Mesenchymal stem cell (in vitro differentiated cells and primary cell): Measurements from ENCODE around the gene SETD1A.

Experiments used
- DNase-seq: peaks from one replicate; pipeline ENCODE4 v3.0.0-alpha.2; 2013
- H2AFZ ChIP-seq: one replicate; pipeline ENCODE4 v1.6.1; 2013; ENCODE audit warnings: low read depth, mild to moderate bottlenecking, control low read depth, inconsistent platforms, low read length, moderate library complexity
- H2AK5ac ChIP-seq: 2 replicates; pipeline ENCODE4 v1.6.1; 2013; ENCODE audit warnings: low read length, moderate library complexity, mild to moderate bottlenecking, inconsistent platforms; ENCODE audit not compliant: severe bottlenecking
- H2BK120ac ChIP-seq: one replicate; pipeline ENCODE4 v1.6.1; 2013; ENCODE audit warnings: low read depth, mild to moderate bottlenecking, inconsistent platforms, low read length, moderate library complexity
- H2BK12ac ChIP-seq, 2 experiments: one replicate each; pipeline ENCODE4 v1.6.1; 2013; ENCODE audit warnings: inconsistent platforms in 2 of 2, low read length in 2 of 2, mild to moderate bottlenecking in 2 of 2, moderate library complexity in 2 of 2, control low read depth in 1 of 2
- H2BK15ac ChIP-seq: one replicate; pipeline ENCODE4 v1.6.1; 2013; ENCODE audit warnings: mild to moderate bottlenecking, low read depth, inconsistent platforms; ENCODE audit not compliant: poor library complexity, severe bottlenecking
- H2BK5ac ChIP-seq: 2 replicates; pipeline ENCODE4 v1.6.1; 2013; ENCODE audit warnings: low read depth, mild to moderate bottlenecking, low read length, control low read depth, inconsistent platforms; ENCODE audit not compliant: poor library complexity, severe bottlenecking
- H3K14ac ChIP-seq, 2 experiments: one replicate each; pipeline ENCODE4 v1.6.1; 2013; ENCODE audit warnings: inconsistent platforms in 2 of 2, low read length in 2 of 2, control low read depth in 1 of 2, mild to moderate bottlenecking in 1 of 2, moderate library complexity in 1 of 2
- H3K18ac ChIP-seq, 2 experiments: one replicate each; pipeline ENCODE4 v1.6.1; 2013; ENCODE audit warnings: inconsistent platforms in 2 of 2, low read length in 2 of 2, control low read depth in 1 of 2, low read depth in 1 of 2, mild to moderate bottlenecking in 1 of 2
- H3K23ac ChIP-seq, 2 experiments: one replicate each; pipeline ENCODE4 v1.6.1; 2013; ENCODE audit warnings: inconsistent platforms in 2 of 2, low read length in 2 of 2, mild to moderate bottlenecking in 2 of 2, moderate library complexity in 2 of 2, control low read depth in 1 of 2
- H3K27ac ChIP-seq: 2 replicates; pipeline ENCODE4 v1.5.1; 2013; ENCODE audit warnings: mild to moderate bottlenecking, moderate library complexity, low read length, control low read depth, inconsistent platforms; ENCODE audit not compliant: poor library complexity, severe bottlenecking
- H3K27me3 ChIP-seq, 2 experiments: 2 replicates each; pipeline versions ENCODE4 v1.6.1 to v1.7.0; 2013; ENCODE audit warnings: low read length in 2 of 2, mild to moderate bottlenecking in 2 of 2, moderate library complexity in 2 of 2, control low read depth in 1 of 2, inconsistent platforms in 1 of 2; ENCODE audit not compliant: control insufficient read depth in 1 of 2, insufficient read depth in 1 of 2
- H3K36me3 ChIP-seq, 2 experiments: 2 replicates each; pipeline versions ENCODE4 v1.6.1 to v1.7.0; 2013; ENCODE audit warnings: low read length in 2 of 2, control low read depth in 1 of 2, inconsistent platforms in 1 of 2, low read depth in 1 of 2, mild to moderate bottlenecking in 1 of 2; ENCODE audit not compliant: insufficient read depth in 2 of 2, control insufficient read depth in 1 of 2
- H3K4ac ChIP-seq, 2 experiments: one replicate each; pipeline ENCODE4 v1.6.1; 2013; ENCODE audit warnings: inconsistent platforms in 2 of 2, low read length in 2 of 2, mild to moderate bottlenecking in 2 of 2, moderate library complexity in 2 of 2, control low read depth in 1 of 2, low read depth in 1 of 2
- H3K4me1 ChIP-seq: 2 replicates; pipeline ENCODE4 v1.6.1; 2013; ENCODE audit warnings: low read depth, low read length, control low read depth; ENCODE audit not compliant: control insufficient read depth, insufficient read depth
- H3K4me2 ChIP-seq: 2 replicates; pipeline ENCODE4 v1.6.1; 2013; ENCODE audit warnings: low read length, mild to moderate bottlenecking, inconsistent platforms; ENCODE audit not compliant: poor library complexity, severe bottlenecking
- H3K4me3 ChIP-seq, 2 experiments: 2 replicates each; pipeline versions ENCODE4 v1.5.1 to v1.7.0; 2013; ENCODE audit warnings: low read length in 2 of 2, mild to moderate bottlenecking in 2 of 2, control low read depth in 1 of 2, low read depth in 1 of 2; ENCODE audit not compliant: insufficient read depth in 1 of 2
- H3K79me1 ChIP-seq: replicated peaks from 2 replicates; pipeline ENCODE4 v1.6.1; 2013; ENCODE audit warnings: mild to moderate bottlenecking, control low read depth, low read length, inconsistent platforms; ENCODE audit not compliant: poor library complexity, severe bottlenecking
- H3K9ac ChIP-seq: 2 replicates; pipeline ENCODE4 v1.7.0; 2013; ENCODE audit warnings: mild to moderate bottlenecking, low read length, moderate library complexity
- H3K9me3 ChIP-seq: 2 replicates; pipeline ENCODE4 v1.7.0; 2013; ENCODE audit warnings: mild to moderate bottlenecking, low read length; ENCODE audit not compliant: control insufficient read depth
- H4K8ac ChIP-seq: one replicate; pipeline ENCODE4 v1.6.1; 2013; ENCODE audit warnings: inconsistent platforms, mild to moderate bottlenecking, low read length, moderate library complexity
- H4K91ac ChIP-seq: one replicate; pipeline ENCODE4 v1.6.1; 2013; ENCODE audit warnings: mild to moderate bottlenecking, low read length, inconsistent platforms
- WGBS: methylation state at CpG from one replicate; pipeline ENCODE4 v1.1.7; 2013; ENCODE audit warnings: mixed read lengths; 5-methylcytosine and 5-hydroxymethylcytosine counted together

The SETD1A gene

GRCh38 chr16:31003744-31004143 is 46.2 kb downstream of the SETD1A start:
- H2BK12ac ChIP-seq = no peak overlapping the region
- H3K9me3 ChIP-seq = no peaks in the 10 kb centered on the region
- peaks cover 31% of the 10 kb centered on the region for H3K4me1 ChIP-seq
- H4K8ac ChIP-seq = no peak overlapping the region
- H2BK120ac ChIP-seq = no peak overlapping the region
- no peak overlapping the region for H3K4me3 ChIP-seq
- H3K27ac ChIP-seq = no peak overlapping the region
- no peak overlapping the region for H2AK5ac ChIP-seq
- peaks cover 20% of the 10 kb centered on the region for H3K79me1 ChIP-seq
- no peak overlapping the region for H3K4ac ChIP-seq
- no peak overlapping the region for H2BK15ac ChIP-seq
- H3K23ac ChIP-seq = no peak overlapping the region
- no peak overlapping the region for H3K9ac ChIP-seq
- H3K4me2 ChIP-seq = no peak overlapping the region
- H3K36me3 ChIP-seq = peaks cover 0 to 6% of the 10 kb centered on the region in 2 experiments
- no peak overlapping the region for H3K18ac ChIP-seq
- H2AFZ ChIP-seq = no peak overlapping the region
- no peak for DNase-seq
- no peak overlapping the region for H3K14ac ChIP-seq
- H4K91ac ChIP-seq = no peak overlapping the region
- WGBS = 92% methylated on average over 5 of the region's 6 CpGs
- H3K27me3 ChIP-seq = no peaks in the 10 kb centered on the region
- H2BK5ac ChIP-seq = no peak overlapping the region

GRCh38 chr16:31004658-31005057 is 47.1 kb downstream of the SETD1A start:
- peaks cover 31% of the 10 kb centered on the region for H3K4me1 ChIP-seq
- H4K8ac ChIP-seq = no peak overlapping the region
- no peaks in the 10 kb centered on the region for H3K9me3 ChIP-seq
- no peaks in the 10 kb centered on the region for H3K27me3 ChIP-seq
- no peak overlapping the region for H3K4me3 ChIP-seq
- no peak overlapping the region for H3K14ac ChIP-seq
- H2AK5ac ChIP-seq = no peak overlapping the region
- no peak for DNase-seq
- H2BK5ac ChIP-seq = no peak overlapping the region
- H2BK12ac ChIP-seq = no peak overlapping the region
- no peak overlapping the region for H3K23ac ChIP-seq
- H3K27ac ChIP-seq = no peak overlapping the region
- no peak overlapping the region for H3K4me2 ChIP-seq
- H4K91ac ChIP-seq = no peak overlapping the region
- no peak overlapping the region for H2BK15ac ChIP-seq
- peaks cover 0 to 6% of the 10 kb centered on the region in 2 experiments for H3K36me3 ChIP-seq
- H2AFZ ChIP-seq = no peak overlapping the region
- no peak overlapping the region for H3K4ac ChIP-seq
- peaks cover 20% of the 10 kb centered on the region for H3K79me1 ChIP-seq
- H3K18ac ChIP-seq = no peak overlapping the region
- H2BK120ac ChIP-seq = no peak overlapping the region
- WGBS = 74% methylated on average over 2 of the region's 2 CpGs
- no peak overlapping the region for H3K9ac ChIP-seq

- H2BK12ac ChIP-seq = no peak overlapping the region
- no peak overlapping the region for H2AK5ac ChIP-seq
- WGBS = 88% methylated on average over 13 of the region's 16 CpGs
These were observed 48.0 kb downstream of the SETD1A start for GRCh38 chr16:31005350-31006085.

GRCh38 chr16:31006086-31006385 is 48.5 kb downstream of the SETD1A start:
- H3K4me1 ChIP-seq = peaks cover 39% of the 10 kb centered on the region
- no peak overlapping the region for H4K91ac ChIP-seq
- H3K23ac ChIP-seq = no peak overlapping the region
- H3K9ac ChIP-seq = no peak overlapping the region
- H3K9me3 ChIP-seq = no peaks in the 10 kb centered on the region
- H3K14ac ChIP-seq = no peak overlapping the region
- H2BK5ac ChIP-seq = no peak overlapping the region
- no peak overlapping the region for H3K4ac ChIP-seq
- H2AFZ ChIP-seq = peak overlapping the region; percentile 19
- H2BK120ac ChIP-seq = no peak overlapping the region
- H2BK15ac ChIP-seq = no peak overlapping the region
- no peak overlapping the region for H2BK12ac ChIP-seq
- DNase-seq = no peak
- H4K8ac ChIP-seq = no peak overlapping the region
- peaks cover 0 to 2% of the 10 kb centered on the region in 2 experiments for H3K27me3 ChIP-seq
- WGBS = 81% methylated on average over 7 of the region's 7 CpGs
- no peak overlapping the region for H3K18ac ChIP-seq
- H3K36me3 ChIP-seq = peaks cover 0 to 2% of the 10 kb centered on the region in 2 experiments
- H3K4me3 ChIP-seq = no peak overlapping the region
- H3K79me1 ChIP-seq = peaks cover 19% of the 10 kb centered on the region
- no peak overlapping the region for H2AK5ac ChIP-seq
- no peak overlapping the region for H3K27ac ChIP-seq
- no peak overlapping the region for H3K4me2 ChIP-seq

More at GRCh38 chr16:31005350-31006085, 48.0 kb downstream of the SETD1A start:
- Histone ChIP-seq H3K27me3 (no peaks in the 10 kb centered on the region), H3K4me1 (peaks cover 36% of the 10 kb centered on the region), H2AFZ (no peak overlapping the region), H2BK120ac (no peak overlapping the region), H3K14ac (no peak overlapping the region), H3K9me3 (no peaks in the 10 kb centered on the region), H3K9ac (no peak overlapping the region), H3K4me3 (no peak overlapping the region), H4K91ac (no peak overlapping the region), H3K18ac (no peak overlapping the region), H3K4me2 (no peak overlapping the region), H2BK15ac (no peak overlapping the region), H3K36me3 (peaks cover 0 to 6% of the 10 kb centered on the region in 2 experiments), H3K79me1 (peaks cover 20% of the 10 kb centered on the region), H3K23ac (no peak overlapping the region), H3K27ac (no peak overlapping the region), H2BK5ac (no peak overlapping the region), H3K4ac (no peak overlapping the region), H4K8ac (no peak overlapping the region)
- DNase-seq = no peak
